Lung (tissue), 12 donors: ENCODE results near the gene SLC19A1. TPM values are rescaled to one million over a fixed set of nuclear protein-coding genes. Genes with fewer than 3 reads are reported as not detected.
"Not testable (repeated sequence)": the region's sequence is repeated elsewhere in the genome, so short reads cannot be mapped to it uniquely, and the experiment has no call there.

ENCODE experiments used
- ATAC-seq: fragments of 200-7000 bp; cut with Tn5 transposase; one replicate; pipeline ENCODE4 v1.9.1; 2020; ENCODE audit warnings: moderate number of reproducible peaks; ENCODE audit not compliant: insufficient read depth, low FRiP score
- DNase-seq, 3 donors: peaks; one replicate each; pipeline ENCODE4 v3.0.0-alpha.2; 2013 to 2017
- H3K27ac ChIP-seq, 2 donors: one replicate each; pipeline ENCODE4 v1.5.1; 2013; ENCODE audit warnings: mild to moderate bottlenecking in 2 of 2, moderate library complexity in 2 of 2, control low read depth in 1 of 2, inconsistent platforms in 1 of 2, low read depth in 1 of 2, low read length in 1 of 2
- H3K27me3 ChIP-seq, 3 donors: one replicate each; pipeline ENCODE4 v1.5.1; 2013; ENCODE audit warnings: low read length in 2 of 3; ENCODE audit not compliant: control insufficient read depth in 3 of 3, insufficient read depth in 3 of 3
- H3K36me3 ChIP-seq, 4 donors: one replicate each; pipeline ENCODE4 v1.5.1; 2013; ENCODE audit warnings: low read length in 4 of 4, mild to moderate bottlenecking in 1 of 4, moderate library complexity in 1 of 4; ENCODE audit not compliant: control insufficient read depth in 4 of 4, insufficient read depth in 4 of 4
- H3K4me1 ChIP-seq, 5 donors: one replicate each; pipeline ENCODE4 v1.5.1; 2013; ENCODE audit warnings: low read length in 5 of 5, mild to moderate bottlenecking in 2 of 5, moderate library complexity in 1 of 5; ENCODE audit not compliant: control insufficient read depth in 5 of 5, insufficient read depth in 5 of 5
- H3K4me3 ChIP-seq: one replicate; pipeline ENCODE4 v1.5.1; 2013; ENCODE audit warnings: mild to moderate bottlenecking, control low read depth, moderate library complexity
- H3K9ac ChIP-seq, 2 donors: one replicate each; pipeline ENCODE4 v1.5.1; 2013; ENCODE audit warnings: low read length in 2 of 2, control low read depth in 1 of 2; ENCODE audit not compliant: insufficient read depth in 1 of 2
- H3K9me3 ChIP-seq, 4 donors: one replicate each; pipeline ENCODE4 v1.5.1; 2013; ENCODE audit warnings: low read length in 3 of 4, mild to moderate bottlenecking in 1 of 4, moderate library complexity in 1 of 4; ENCODE audit not compliant: control insufficient read depth in 4 of 4, insufficient read depth in 3 of 4
- CTCF ChIP-seq: IDR thresholded peaks from 2 replicates; pipeline ENCODE4 v1.5.1; 2012; ENCODE audit warnings: mild to moderate bottlenecking; ENCODE audit errors: control extremely low read depth, extremely low read depth
- WGBS, 2 donors: extraction: QIAGEN DNeasy Blood & Tissue Kit; methylation state at CpG; one replicate each; pipeline ENCODE4 v1.1.7; 2013; 5-methylcytosine and 5-hydroxymethylcytosine counted together
- polyA plus RNA-seq, 2 donors: library from polyadenylated mRNA; stranded (reverse); fragments of 200-250 nt; gene quantifications; one replicate each; pipeline ENCODE4 v1.2.1, GENCODE V29; 2013
- total RNA-seq, 2 donors: library from RNA; depleted of rRNA in 1 of 2; stranded (reverse); fragments of >200 nt in 1 of 2; gene quantifications; one replicate each; pipeline ENCODE4 v1.2.1, GENCODE V29; 2014 to 2021
- donor health status: control.
- donor health status: control.
- donor health status: Bipolar disorder and iron deficiency.
- donor health status: healthy.
- donor health status: DM: yes; HTN: yes; CAD: no.

Gene SLC19A1
- total and polyA plus RNA-seq, 4 donors: 23.8 to 42.0 (median 26.2) TPM

- Histone ChIP-seq H3K9me3 (no peaks in the 10 kb centered on the region), H3K4me1 (peaks cover 0 to 24% (median 11%) of the 10 kb centered on the region in 5 donors), H3K4me3 (no peak overlapping the region), H3K36me3 (no peaks in the 10 kb centered on the region), H3K27me3 (peaks cover 0 to 3% (median 3%) of the 10 kb centered on the region in 3 donors), H3K27ac (no peak overlapping the region), H3K9ac (peak overlapping the region in 1 of 2 donors; percentile 13)
- ATAC-seq (no peak), DNase-seq (peak in 2 of 3 donors; percentile 39 to 57)
- 72 to 79% methylated on average over 20 of the region's 20 CpGs for WGBS, 2 donors
- no peak for TF ChIP-seq CTCF
Observed at GRCh38 chr21:45570826-45571601, 28.8 kb upstream of the SLC19A1 start.

GRCh38 chr21:45570071-45570470, 27.8 kb upstream of the SLC19A1 start:
- no peak for TF ChIP-seq CTCF
- H3K4me1 ChIP-seq: peaks cover 0 to 24% (median 11%) of the 10 kb centered on the region in 5 donors

GRCh38 chr21:45568383-45568782, 26.1 kb upstream of the SLC19A1 start:
- ATAC-seq (no peak), DNase-seq (no peak)
- Histone ChIP-seq H3K27me3 (peaks cover 0 to 3% (median 3%) of the 10 kb centered on the region in 3 donors), H3K4me1 (peaks cover 0 to 8% (median 0%) of the 10 kb centered on the region in 5 donors), H3K9ac (no peak overlapping the region), H3K27ac (no peak overlapping the region), H3K36me3 (no peaks in the 10 kb centered on the region), H3K4me3 (no peak overlapping the region), H3K9me3 (no peaks in the 10 kb centered on the region)
- TF ChIP-seq CTCF: no peak
- 84 to 86% methylated on average over 3 of the region's 3 CpGs for WGBS, 2 donors

More at GRCh38 chr21:45570071-45570470, 27.8 kb upstream of the SLC19A1 start:
- Histone ChIP-seq H3K27me3 (peaks cover 0 to 3% (median 3%) of the 10 kb centered on the region in 3 donors), H3K36me3 (no peaks in the 10 kb centered on the region), H3K27ac (no peak overlapping the region), H3K4me3 (no peak overlapping the region), H3K9me3 (no peaks in the 10 kb centered on the region), H3K9ac (no peak overlapping the region)
- DNase-seq (no peak), ATAC-seq (no peak)
- 94 to 99% methylated on average over 7 of the region's 7 CpGs for WGBS, 2 donors

- not testable (repeated sequence) for H3K27me3 ChIP-seq, H3K9ac ChIP-seq, H3K9me3 ChIP-seq, H3K27ac ChIP-seq, H3K36me3 ChIP-seq, DNase-seq, H3K4me1 ChIP-seq, H3K4me3 ChIP-seq, ATAC-seq
- WGBS, 2 donors: 96% methylated on average over 11 of the region's 11 CpGs
Observed at GRCh38 chr21:45564137-45564536, 21.9 kb upstream of the SLC19A1 start.
